HG03108 (cell line): ENCODE data around the gene ARMCX5.

Source experiments
- ATAC-seq: cut with Tn5 transposase; IDR thresholded peaks from one replicate; pipeline ENCODE4 v1.9.1; 2021; ENCODE audit warnings: moderate library complexity; ENCODE audit not compliant: unreplicated experiment

Gene ARMCX5

DNA sequence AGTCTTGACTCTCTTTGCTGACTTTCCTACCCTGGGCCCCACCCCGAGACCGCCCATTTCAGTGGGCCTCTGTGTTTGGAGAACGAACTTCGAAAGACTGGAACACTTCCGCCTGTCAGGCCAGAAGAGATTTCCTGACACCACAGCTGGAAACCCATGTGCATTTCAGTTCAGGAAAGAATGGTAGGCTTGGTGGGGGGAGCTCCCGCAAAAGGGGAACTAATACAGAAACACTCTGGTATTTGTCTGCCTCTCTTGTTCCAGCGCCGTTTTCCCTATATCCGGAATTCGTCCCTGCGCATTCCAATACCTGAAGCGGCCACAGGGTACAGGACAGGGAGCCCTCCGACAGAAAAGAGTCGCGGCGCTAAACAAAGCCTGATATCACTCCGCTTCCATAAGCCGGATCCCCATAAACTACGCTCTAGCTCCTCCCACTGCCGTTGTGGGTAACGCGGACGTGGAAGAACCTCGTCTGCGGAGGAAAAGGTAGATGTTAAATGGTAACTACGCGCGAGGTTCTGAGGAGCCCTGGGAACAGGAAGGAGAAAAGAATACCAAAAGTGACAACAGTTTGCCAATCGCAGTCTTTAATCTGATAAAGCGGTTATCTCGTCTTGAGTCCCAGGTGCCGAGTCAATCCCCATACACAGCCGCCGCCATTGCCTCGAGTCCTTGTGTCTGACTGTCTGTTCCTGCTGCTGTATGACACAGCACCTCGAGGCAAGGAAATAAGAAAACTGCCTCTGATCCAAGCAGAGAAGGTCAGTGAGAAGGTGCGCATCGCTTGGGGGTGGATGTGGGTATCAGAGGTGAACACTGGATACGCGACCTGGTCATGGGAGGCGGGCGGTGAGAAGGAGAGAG lies at the start of gene ARMCX5:
ARMCX5 (plus strand) TSS at position 432 of the 867 bp plus-strand sequence. CDS start 2,627 bp downstream, outside the sequence.
- ATAC-seq, result peak; percentile 91

DNA sequence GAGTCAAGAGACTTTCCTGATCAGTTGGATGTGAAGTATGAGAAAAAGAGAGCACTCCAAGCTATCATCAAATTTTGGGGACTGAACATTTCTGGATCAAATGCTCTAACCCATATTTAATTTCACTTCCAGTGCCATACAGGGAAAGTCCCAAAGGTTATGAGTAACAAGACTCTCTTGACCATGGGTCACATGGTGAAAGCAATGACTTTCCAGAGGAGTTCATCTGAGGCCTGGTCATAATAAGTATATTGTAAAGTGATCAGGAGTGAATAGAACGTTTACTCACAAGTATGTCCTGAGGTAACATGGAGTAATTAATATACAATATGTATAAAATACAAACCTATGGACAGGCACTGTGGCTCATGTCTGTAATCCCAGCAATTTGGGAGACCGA lies 40.7 kb upstream of the ARMCX5 start:
- no peak for ATAC-seq

GRCh38 chrX:102560423-102561068 lies 38.8 kb upstream of the ARMCX5 start:
- ATAC-seq, result no peak

GRCh38 chrX:102580891-102581290 lies 18.4 kb upstream of the ARMCX5 start:
- no peak for ATAC-seq

GRCh38 chrX:102593367-102593766 lies 5.9 kb upstream of the ARMCX5 start:
- ATAC-seq, result no peak

DNA sequence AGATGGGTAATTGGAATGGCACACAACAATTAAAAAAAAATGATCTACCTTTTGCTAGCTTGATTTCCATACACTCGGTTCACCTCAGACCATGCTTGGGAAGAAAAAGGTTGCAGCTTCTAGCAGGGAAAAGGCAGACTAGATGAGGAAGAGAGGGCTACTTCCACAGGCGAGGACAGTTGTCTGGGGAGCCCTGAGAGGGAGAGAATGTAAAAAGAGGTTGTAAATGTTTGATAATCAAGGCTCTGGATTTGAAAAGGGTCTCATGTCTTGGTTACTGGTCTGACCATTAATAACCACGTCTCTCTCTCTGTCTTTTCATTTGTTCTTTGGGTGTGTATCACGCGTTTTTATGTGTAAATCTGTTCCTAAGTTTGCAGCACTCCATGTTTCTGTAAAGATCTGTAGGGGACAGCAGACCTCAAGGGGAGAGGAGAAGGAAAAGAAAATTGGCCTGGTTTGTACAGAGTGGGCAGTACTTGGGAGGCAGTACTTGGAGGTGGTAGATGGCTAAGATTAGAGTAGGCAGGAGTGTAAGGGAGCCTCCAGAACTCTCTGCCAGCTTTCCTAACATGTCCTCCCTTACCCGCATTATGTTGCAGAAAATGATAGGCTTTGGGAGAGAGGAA lies 750 bp downstream of the ARMCX5 start:
- no peak for ATAC-seq

DNA sequence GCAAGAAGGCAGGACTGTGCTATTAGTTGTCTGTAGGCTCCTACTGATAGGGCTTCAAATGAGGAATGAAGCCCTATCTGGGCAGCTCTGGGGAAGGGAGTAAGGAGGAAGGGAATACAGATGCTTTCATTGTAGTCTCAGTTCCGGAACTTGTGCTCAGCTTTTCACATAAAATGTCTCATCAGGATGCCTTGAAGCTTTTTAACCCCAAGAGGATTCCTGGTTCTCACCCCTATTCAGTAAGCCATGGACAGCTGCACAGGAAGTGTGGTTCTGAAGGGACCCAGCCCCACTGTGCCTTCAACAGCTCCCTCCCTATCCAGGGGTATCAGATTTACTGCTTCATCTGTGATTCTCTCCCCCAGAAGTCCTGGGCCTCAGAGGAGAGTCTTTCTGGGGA lies 5.0 kb downstream of the ARMCX5 start:
- no peak for ATAC-seq

GRCh38 chrX:102606115-102606514 lies 6.8 kb downstream of the ARMCX5 start:
- ATAC-seq, result no peak

GRCh38 chrX:102610905-102611304 lies 11.6 kb downstream of the ARMCX5 start:
- no peak for ATAC-seq

- ATAC-seq, result no peak
Observed at GRCh38 chrX:102624105-102624504, 24.8 kb downstream of the ARMCX5 start.

DNA sequence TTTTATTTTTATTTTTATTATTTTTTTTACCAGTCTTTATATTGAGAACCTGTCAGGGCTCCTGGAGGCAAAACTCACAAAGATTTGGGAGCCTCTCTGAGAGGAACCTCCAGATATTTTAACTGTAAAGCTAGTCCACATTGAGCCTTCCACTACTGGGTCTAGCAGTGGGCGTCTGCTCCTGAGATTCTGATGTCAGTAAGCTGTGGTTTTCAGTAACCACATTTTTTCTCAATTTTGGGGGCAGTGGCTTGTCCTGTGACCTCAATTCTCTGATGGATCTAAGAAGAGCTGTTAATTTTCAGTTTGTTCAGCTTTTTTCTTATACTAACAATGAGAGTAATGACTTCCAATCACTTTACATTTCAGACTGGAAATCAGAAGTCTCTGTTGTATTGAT lies 28.3 kb downstream of the ARMCX5 start:
- ATAC-seq, result no peak

GRCh38 chrX:102637561-102637960 lies 38.2 kb downstream of the ARMCX5 start:
- no peak for ATAC-seq

GRCh38 chrX:102650903-102651241 lies 51.6 kb downstream of the ARMCX5 start:
- ATAC-seq, result no peak

GRCh38 chrX:102651242-102652011 lies 52.1 kb downstream of the ARMCX5 start, which contains the start of gene GPRASP1:
TSS of gene GPRASP1 (plus strand) at chrX:102651483. CDS start at chrX:102653914, 2,431 bp downstream.
- no peak for ATAC-seq

- ATAC-seq, result no peak
Observed at GRCh38 chrX:102652031-102652688, 52.8 kb downstream of the ARMCX5 start.
